ENCODE results near the gene SLC8A3. TPM values are rescaled to one million over a fixed set of nuclear protein-coding genes. Genes with fewer than 3 reads are reported as not detected.

Gene SLC8A3
- total and polyA plus RNA-seq, 10 of the 15 experiments (the other 5 are each of a cell fraction or from before 2014, with no cell fraction given): 0.04 to 0.17 (median 0.13) TPM; not detected in 3

DNA sequence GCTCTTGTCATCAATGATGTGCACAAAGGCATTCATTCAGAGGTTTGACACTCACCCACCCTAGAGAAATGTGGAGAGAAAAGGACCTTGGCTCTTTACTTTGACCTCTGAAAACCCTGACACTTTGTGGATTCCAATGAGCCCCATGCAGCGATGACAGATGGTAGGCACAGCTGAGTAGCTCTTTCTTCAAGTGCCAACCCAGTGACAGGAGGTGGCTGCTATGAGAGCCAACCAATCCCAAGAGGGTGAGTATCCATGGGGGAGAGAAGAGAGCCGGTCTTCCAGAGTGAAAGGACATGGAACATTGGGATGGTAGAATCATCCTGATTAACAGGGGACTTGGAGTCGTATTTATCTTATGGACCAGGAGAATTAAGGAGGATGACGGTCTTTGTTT lies 17.8 kb downstream of the SLC8A3 start (continued):
- TF ChIP-seq BACH1 (IDR thresholded peaks at IDR 0.05; ENCODE audit: borderline replicate concordance) (no peak), SMARCA5 (IDR thresholded peaks at IDR 0.05) (no peak), NR2C1 (IDR thresholded peaks at IDR 0.05) (no peak)

- intact Hi-C loops (cut with micrococcal nuclease; ENCODE audit: unreplicated experiment) (no loop called here), in situ Hi-C loops (cut with MboI) (no loop called here)
- H3K9me3 ChIP-seq (replicated peaks; ENCODE audit: control insufficient read depth, insufficient read depth, low read length): no peaks in the 10 kb centered on the region
- CTCF ChIA-PET: no interaction called here
- no peak overlapping the region for H3K4me2 ChIP-seq (ENCODE audit: control insufficient read depth, insufficient read depth)
- H3K9ac ChIP-seq (ENCODE audit: control insufficient read depth, insufficient read depth, low read length): no peak overlapping the region
- H4K20me1 ChIP-seq (ENCODE audit: control insufficient read depth, insufficient read depth): no peaks in the 10 kb centered on the region
- no peak overlapping the region for H3K27ac ChIP-seq (ENCODE audit: control insufficient read depth, insufficient read depth)
- H3K4me1 ChIP-seq (ENCODE audit: control insufficient read depth, insufficient read depth, low read length): no peaks in the 10 kb centered on the region
- FAIRE-seq: no peak
- peaks cover 0 to 3% of the 10 kb centered on the region in 2 experiments; a peak in 1 of 4 replicates for H3K27me3 ChIP-seq (replicated peaks in 1 of 2; ENCODE audit: control insufficient read depth in 2 of 2, insufficient read depth in 2 of 2, low read length in 1 of 2)
- DNase-seq (ENCODE audit: low read depth, low spot score): no peak
- BruUV-seq (replicated peaks): no TSS peak
- no peak for ATAC-seq
- SMC1A ChIA-PET (ENCODE audit: uncharacterized antibody, unreplicated experiment): no interaction called here
- H2AFZ ChIP-seq (ENCODE audit: control insufficient read depth, low read depth, low read length): no peak overlapping the region
- POLR2A ChIA-PET: no interaction called here
- H3K4me3 ChIP-seq: no peak overlapping the region
- no peaks in the 10 kb centered on the region for H3K36me3 ChIP-seq (ENCODE audit: control insufficient read depth in 2 of 2, insufficient read depth in 2 of 2, low read length in 1 of 2)
- RAD21 ChIA-PET (ENCODE audit: unreplicated experiment): no interaction called here
- 36% methylated on average over 4 of the region's 4 CpGs for WGBS (ENCODE audit: insufficient coverage, insufficient replicate concordance, low lambda C conversion rate, missing lambda C conversion rate)
- H3K79me2 ChIP-seq (ENCODE audit: control insufficient read depth, insufficient read depth, low read length): no peaks in the 10 kb centered on the region
- TF ChIP-seq ETV6 (conservative IDR thresholded peaks at IDR 0.05 in 1 of 2, IDR thresholded peaks at IDR 0.05 in 1 of 2; ENCODE audit: borderline replicate concordance in 1 of 2, low read depth in 1 of 2) (no peak), TCF12 (IDR thresholded peaks at IDR 0.05; ENCODE audit: low read depth, low read length) (no peak), RFX5 (IDR thresholded peaks at IDR 0.05; ENCODE audit: low read depth, low read length) (no peak), ZNF384 (IDR thresholded peaks at IDR 0.05; ENCODE audit: borderline replicate concordance, low read depth, low read length) (no peak), PKNOX1 (IDR thresholded peaks at IDR 0.05) (no peak), CEBPB (IDR thresholded peaks at IDR 0.05; ENCODE audit: borderline replicate concordance in 1 of 2, low read depth in 2 of 2, low read length in 2 of 2) (no peak), SPI1 (IDR thresholded peaks at IDR 0.05; ENCODE audit: borderline replicate concordance, insufficient read depth, low read depth, low read length) (no peak), ZNF592 (IDR thresholded peaks at IDR 0.05) (no peak), GABPA (IDR thresholded peaks at IDR 0.05; ENCODE audit: low read depth) (no peak), SREBF2 (IDR thresholded peaks at IDR 0.05; ENCODE audit: low read length) (no peak), MLLT1 (IDR thresholded peaks at IDR 0.05) (no peak), CHD4 (IDR thresholded peaks at IDR 0.05) (no peak)
- TF ChIP-seq, protein P1, sequence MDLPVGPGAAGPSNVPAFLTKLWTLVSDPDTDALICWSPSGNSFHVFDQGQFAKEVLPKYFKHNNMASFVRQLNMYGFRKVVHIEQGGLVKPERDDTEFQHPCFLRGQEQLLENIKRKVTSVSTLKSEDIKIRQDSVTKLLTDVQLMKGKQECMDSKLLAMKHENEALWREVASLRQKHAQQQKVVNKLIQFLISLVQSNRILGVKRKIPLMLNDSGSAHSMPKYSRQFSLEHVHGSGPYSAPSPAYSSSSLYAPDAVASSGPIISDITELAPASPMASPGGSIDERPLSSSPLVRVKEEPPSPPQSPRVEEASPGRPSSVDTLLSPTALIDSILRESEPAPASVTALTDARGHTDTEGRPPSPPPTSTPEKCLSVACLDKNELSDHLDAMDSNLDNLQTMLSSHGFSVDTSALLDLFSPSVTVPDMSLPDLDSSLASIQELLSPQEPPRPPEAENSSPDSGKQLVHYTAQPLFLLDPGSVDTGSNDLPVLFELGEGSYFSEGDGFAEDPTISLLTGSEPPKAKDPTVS (IDR thresholded peaks at IDR 0.05; ENCODE audit: low read depth, low read length): no peak
These were observed 20.3 kb downstream of the SLC8A3 start for GRCh38 chr14:70168406-70168805.
